ENCODE results near the gene CKS1B. TPM values are rescaled to one million over a fixed set of nuclear protein-coding genes. Genes with fewer than 3 reads are reported as not detected.

Gene CKS1B
- total and polyA plus RNA-seq, 8 donors: 4.7 to 73.3 (median 30.6) TPM

GRCh38 chr1:154959426-154959780 is 15.1 kb upstream of the CKS1B start:
- intact Hi-C loops (cut with DNase I; ENCODE audit: low total_unique reads): no loop called here
- 89 to 96% (median 94%) methylated on average over 6 to 7 of the region's 7 CpGs for WGBS, 5 donors
- no peak for DNase-seq
- TF ChIP-seq CTCF (IDR thresholded peaks at IDR 0.05) (no peak), POLR2AphosphoS5 (IDR thresholded peaks at IDR 0.05) (no peak), EP300 (IDR thresholded peaks at IDR 0.05) (no peak), POLR2A (IDR thresholded peaks at IDR 0.05) (no peak)
- Histone ChIP-seq H3K4me1 (peaks cover 46 to 88% (median 73%) of the 10 kb centered on the region in 4 donors), H3K4me3 (no peak overlapping the region), H3K27ac (peak overlapping the region in 2 of 5 donors; percentile 30 to 37), H3K36me3 (peaks cover 19 to 38% (median 37%) of the 10 kb centered on the region in 4 donors), H3K27me3 (no peaks in the 10 kb centered on the region), H3K9me3 (no peaks in the 10 kb centered on the region)

- Histone ChIP-seq H3K9me3 (no peaks in the 10 kb centered on the region), H3K36me3 (peaks cover 25 to 50% (median 49%) of the 10 kb centered on the region in 4 donors), H3K4me1 (peaks cover 34 to 84% (median 70%) of the 10 kb centered on the region in 4 donors), H3K27me3 (no peaks in the 10 kb centered on the region), H3K4me3 (peak overlapping the region; percentile 84 to 95 (median 89)), H3K27ac (peak overlapping the region in 4 of 5 donors; percentile 98 to 99 (median 98))
- no peak for TF ChIP-seq POLR2A (IDR thresholded peaks at IDR 0.05)
- no peak for TF ChIP-seq POLR2AphosphoS5 (IDR thresholded peaks at IDR 0.05)
- TF ChIP-seq EP300 (IDR thresholded peaks at IDR 0.05): no peak
- TF ChIP-seq CTCF (IDR thresholded peaks at IDR 0.05): no peak
- DNase-seq: no peak
- intact Hi-C loops (cut with DNase I; ENCODE audit: low total_unique reads): loop anchor here (10.0 kb wide), 1 partner anchor 54 kb away; no protein-coding TSS in a partner anchor
- 22 to 31% (median 27%) methylated on average over 10 of the region's 10 CpGs for WGBS, 5 donors
Observed at GRCh38 chr1:154960446-154961136, 13.9 kb upstream of the CKS1B start.

- Histone ChIP-seq H3K27ac (peak within 1 kb of the TSS; percentile 98 to 99 (median 99)), H3K9me3 (no peaks in the 10 kb centered on the region), H3K27me3 (no peaks in the 10 kb centered on the region), H3K4me1 (peaks cover 31 to 80% (median 68%) of the 10 kb centered on the region in 4 donors), H3K4me3 (peak within 1 kb of the TSS; percentile 84 to 95 (median 89)), H3K36me3 (peaks cover 34 to 59% (median 58%) of the 10 kb centered on the region in 4 donors)
- 0 to 3% (median 1%) methylated on average over 20 to 93 of the region's 93 CpGs for WGBS, 5 donors
- peak; percentile 81 to 94 for DNase-seq
- intact Hi-C loops (cut with DNase I; ENCODE audit: low total_unique reads): loop anchor here (10.0 kb wide), 1 partner anchor 53 kb away; no protein-coding TSS in a partner anchor
- peak; percentile 34 to 94 (median 82) for TF ChIP-seq POLR2AphosphoS5 (IDR thresholded peaks at IDR 0.05)
- peak in 1 of 4 donors; percentile 31 for TF ChIP-seq POLR2A (IDR thresholded peaks at IDR 0.05)
- no peak for TF ChIP-seq EP300 (IDR thresholded peaks at IDR 0.05)
- peak in 5 of 7 experiments; percentile 30 to 77 (median 40) for TF ChIP-seq CTCF (IDR thresholded peaks at IDR 0.05)
Observed at GRCh38 chr1:154961207-154962155, 13.0 kb upstream of the CKS1B start, which contains the start of gene PYGO2. Gene PYGO2 (minus strand): TSS chr1:154961782. CDS start chr1:154961576, 206 bp downstream.
